GM18498 (cell line): ENCODE results near the gene SLC9A4.
"Not testable (repeated sequence)": the region's sequence is repeated elsewhere in the genome, so short reads cannot be mapped to it uniquely, and the experiment has no call there.

Experiments
- ATAC-seq: cut with Tn5 transposase; IDR thresholded peaks from one replicate; pipeline ENCODE4 v1.9.1; 2021; ENCODE audit warnings: mild to moderate bottlenecking, moderate library complexity; ENCODE audit not compliant: unreplicated experiment

Gene SLC9A4

DNA sequence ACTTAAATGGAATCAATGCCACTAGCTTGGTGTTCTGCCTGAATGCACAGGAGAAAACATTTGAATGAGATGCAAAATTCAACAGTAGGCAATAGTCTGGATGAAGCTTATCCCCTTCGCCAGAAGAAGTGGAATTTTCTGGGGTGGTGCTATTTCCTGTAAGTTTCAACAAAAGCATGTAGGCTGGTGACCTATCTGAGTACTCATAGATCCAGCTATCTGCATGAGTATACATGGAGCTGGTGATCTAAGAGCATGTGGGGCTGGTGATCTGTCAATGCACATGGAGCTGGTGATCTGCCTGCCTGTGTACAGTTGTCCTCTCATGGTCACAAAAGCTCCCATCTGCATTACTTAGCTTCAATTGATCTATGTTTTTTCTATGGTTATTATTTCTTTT lies 71.2 kb downstream of the SLC9A4 start:
- ATAC-seq = no peak

DNA sequence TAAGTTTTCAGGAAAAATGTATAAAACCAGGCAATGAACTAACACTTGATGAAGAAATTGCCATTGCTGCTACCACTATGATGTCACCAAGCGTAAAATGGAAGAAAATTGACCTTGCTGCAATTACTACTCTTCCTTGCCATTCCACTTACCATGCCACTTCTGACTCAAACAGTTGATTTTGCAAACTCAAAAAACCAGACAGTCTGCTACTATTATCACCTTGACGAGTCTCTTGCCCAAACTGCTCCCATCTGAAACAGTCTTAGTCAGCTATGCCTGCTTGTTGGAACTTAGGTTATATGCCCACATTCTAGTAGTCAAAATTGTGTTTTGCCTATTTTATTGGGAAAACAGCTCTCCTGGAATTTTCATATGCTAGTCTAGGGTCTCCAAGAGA lies 74.4 kb downstream of the SLC9A4 start:
- ATAC-seq = no peak

DNA sequence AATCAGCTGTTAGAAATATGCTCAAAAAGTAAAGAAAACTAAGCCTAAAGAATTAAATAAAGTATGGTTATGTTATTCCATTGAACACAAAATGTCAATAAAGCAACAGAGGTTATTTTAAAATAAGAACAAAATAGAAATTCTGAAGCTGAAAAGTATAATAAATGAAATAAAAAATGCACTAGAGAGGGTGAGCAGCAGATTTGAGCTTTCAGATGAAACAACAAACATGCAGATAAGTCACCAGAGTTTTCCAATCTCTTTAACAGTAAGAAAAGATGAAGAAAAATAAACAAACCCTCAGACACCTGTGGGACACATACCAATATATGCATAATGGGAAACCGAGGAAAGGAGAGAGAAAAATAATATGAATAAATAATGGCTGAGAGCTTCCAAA lies 76.0 kb downstream of the SLC9A4 start:
- no peak for ATAC-seq

DNA sequence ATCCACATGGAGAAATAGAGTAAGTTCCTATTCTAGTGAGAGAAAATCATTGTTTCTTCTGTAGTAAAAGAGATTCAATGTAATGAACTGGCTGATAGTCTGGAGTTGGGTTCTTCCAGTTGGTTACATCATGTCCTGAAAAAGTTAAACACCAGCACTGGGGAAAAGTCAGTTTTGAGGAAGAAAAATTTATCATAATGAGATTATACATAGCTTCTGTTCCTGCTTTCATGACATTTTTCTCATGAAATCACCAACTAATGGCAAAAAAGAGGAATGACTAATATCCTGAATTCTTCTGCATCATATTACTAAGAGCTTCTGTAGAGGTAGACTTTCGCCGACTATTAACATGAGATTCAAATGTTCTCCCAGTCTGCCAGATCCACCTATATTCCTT lies 77.1 kb downstream of the SLC9A4 start:
- no peak for ATAC-seq

DNA sequence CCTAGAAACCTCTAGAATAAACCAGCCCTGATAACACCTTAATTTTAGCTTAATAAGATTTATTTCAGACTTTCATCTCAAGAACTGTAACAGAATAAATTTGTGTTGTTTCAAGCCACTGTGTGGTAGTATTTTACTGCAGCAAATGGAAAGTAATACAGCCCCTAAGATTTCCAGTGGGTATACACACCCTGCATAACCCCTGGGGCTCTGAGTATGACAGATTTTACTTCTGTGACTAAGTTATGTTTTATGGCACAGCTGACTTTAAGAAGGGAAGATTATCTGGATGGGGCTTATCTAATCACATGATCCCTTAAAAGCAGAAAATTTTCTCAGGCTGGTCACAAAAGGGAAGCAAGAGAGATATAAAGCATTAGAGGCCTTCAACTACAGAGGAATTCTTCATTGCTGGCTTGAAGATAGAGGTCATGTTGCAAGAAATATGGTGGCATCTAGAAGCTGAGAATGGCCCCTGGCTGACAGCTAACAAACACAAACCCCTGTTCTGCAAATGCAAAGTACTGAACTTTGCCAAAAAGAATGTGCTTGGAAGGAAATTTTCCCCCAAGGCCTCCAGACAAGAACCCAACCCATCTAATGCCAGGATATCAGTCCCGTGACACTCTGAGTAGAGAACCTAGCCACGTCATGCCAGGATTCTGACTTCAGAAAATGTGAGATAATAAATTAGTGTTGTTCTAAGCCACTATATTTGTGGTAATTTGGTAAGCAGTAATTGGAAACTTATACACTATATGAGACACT lies 78.5 kb downstream of the SLC9A4 start:
- no peak for ATAC-seq

DNA sequence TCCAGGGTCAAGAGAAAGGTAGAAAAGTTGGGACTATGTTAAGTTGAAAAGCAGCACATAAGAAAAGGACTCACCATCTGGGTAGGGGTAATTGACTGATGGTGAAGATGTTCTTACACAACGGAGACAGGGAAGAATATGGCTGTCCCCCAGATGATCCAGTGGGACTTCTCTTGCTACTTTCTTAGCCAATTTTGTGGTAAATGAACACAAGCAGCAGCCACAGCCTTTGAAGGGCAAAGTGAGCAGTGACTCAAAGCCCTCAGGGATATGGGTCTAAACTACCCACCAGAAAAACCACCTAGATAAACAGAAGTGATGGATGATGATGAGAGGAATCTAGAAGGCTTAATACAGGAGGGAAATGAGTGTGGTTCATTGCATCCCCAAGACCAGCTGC lies 80.6 kb downstream of the SLC9A4 start:
- no peak for ATAC-seq

DNA sequence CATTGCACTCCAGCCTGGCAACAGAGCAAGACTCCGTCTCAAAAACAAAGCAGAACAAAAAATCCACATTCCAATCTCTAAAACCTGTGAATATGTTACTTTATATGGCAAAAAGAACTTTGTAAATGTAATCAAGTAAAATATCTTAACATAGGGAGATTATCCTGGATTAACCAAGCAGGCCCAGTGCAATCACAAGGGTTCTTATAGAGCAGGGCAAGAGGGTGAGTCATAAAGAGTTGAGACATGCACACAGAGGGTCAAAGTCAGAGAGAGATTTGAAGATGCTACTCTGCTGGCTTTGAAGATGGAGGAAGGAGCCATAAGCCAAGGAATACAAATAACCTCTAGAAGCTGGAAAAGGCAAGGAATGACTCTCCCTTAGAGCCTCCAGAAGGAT lies 85.4 kb downstream of the SLC9A4 start:
- ATAC-seq = no peak

DNA sequence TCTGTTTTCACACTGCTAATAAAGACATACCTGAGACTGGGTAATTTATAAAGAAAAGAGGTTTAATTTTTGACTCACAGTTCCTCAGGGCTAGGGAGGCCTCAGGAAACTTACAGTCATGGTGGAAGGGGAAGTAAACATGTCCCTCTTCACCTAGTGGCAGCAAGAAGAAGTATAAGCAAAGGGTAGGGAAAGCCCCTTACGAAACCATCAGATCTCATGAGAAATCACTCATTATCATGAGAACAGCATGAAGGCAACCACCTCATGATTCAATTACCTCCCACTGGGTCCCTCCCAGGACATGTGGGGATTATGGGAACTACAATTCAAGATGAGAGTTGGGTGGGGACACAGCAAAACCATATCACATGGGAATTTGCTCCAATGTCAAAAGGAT lies 89.5 kb downstream of the SLC9A4 start:
- ATAC-seq = not testable (repeated sequence)

DNA sequence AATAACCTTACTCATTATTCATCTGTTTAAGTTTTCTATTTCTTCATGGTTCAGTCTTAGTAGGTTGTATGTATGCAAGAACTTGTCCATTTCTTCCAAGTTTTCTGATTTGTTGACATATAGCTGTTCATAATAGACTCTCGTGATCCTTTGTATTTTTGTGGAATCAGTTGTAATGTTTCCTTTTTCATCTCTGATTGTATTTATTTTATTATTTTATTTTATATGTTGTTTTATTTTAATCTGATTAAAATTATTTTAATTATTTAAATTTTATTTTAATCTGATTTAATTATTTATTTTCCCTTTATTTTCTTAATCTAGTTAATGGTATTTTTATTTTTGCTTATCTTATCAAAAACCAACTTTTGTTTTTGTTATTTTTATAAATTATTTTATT lies 102.9 kb downstream of the SLC9A4 start:
- no peak for ATAC-seq

DNA sequence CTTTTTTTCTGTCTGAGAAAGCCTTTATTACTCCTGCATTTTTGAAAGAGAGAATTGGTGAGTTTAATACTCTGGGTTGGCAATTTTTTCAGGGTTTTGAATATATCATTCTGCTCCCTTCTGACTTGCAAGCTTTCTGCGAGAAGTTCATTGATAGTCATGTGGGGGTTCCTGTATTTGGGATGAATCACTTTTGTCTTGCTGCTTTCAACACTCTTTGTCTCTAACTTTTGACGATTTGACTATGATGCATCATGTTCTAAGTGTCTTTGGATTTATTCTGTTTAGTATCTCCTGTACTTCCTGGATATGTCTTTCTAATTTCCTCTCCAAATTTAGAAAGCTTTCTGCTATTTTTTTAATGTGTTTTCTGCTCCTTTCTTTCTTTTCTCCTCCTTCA lies 105.3 kb downstream of the SLC9A4 start:
- ATAC-seq = no peak

DNA sequence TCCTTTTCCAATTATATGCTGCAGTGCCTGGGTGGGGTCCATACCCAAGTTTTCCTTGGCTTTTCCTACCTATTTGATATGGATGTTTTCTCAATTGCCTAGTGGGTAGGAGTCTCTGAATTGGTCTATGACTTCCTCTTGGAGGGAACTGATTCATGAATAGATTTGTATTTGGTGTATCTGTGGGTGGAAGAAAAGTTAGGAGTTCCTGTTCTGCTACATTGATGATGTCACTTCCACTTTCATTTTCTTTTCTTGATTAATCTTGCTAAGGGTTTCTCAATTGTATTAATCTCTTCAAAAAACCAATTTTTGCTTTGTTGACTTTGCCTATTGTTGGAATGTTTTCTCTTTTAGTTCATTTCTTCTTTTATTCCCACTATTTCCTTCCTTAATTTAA lies 108.9 kb downstream of the SLC9A4 start:
- ATAC-seq = no peak

DNA sequence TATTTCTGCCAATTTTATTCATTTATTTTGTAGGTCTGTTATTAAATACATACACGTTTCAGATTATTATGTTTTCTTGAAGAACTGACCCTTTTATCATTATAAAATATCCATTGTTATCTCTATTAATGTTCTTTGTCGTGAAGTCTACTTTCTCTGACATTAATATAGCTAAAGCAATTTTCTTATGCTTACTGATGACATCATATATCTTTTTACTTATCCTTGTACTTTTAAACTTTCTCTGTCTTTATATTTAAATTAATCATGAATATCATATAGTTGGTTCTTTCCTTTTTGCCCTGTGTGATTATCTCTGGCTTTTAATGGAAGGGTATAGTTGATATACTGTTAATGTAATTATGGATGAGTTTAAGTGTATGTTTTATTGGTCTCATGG lies 109.8 kb downstream of the SLC9A4 start:
- ATAC-seq = no peak
